NCI-H446 (cell line): ENCODE data around the gene HDAC9.

Source experiments
- DNase-seq, 2 experiments: peaks; one replicate each; lab custom pipeline; 2025; lab: John Stamatoyannopoulos, UW

HDAC9 gene

GRCh38 chr7:18494821-18495408 lies 634 bp upstream of the HDAC9 start:
- DNase-seq = peak in 1 of 2 experiments; percentile 34

- no peak for DNase-seq
Observed at GRCh38 chr7:18496341-18496700, 772 bp downstream of the HDAC9 start.

DNA sequence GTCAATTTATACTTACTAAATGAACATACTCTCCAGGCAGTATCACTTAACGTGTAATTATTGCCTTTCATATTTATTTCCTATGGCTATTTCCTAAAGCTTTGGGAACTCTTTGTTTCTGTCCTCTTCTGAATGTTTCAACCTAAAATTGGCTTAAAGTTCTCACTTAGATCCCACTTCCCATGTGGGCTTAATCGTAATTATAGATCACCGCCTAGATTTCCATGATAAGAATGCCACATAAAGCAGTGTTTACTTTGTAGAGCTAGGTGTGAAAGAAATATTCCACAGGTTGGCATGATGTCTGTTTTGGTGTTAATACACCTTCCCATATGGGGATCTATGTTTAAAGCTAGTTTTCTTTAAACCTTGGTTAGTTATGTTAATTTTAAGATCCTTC lies 1.5 kb downstream of the HDAC9 start:
- DNase-seq = no peak

GRCh38 chr7:18497800-18498199 lies 2.3 kb downstream of the HDAC9 start:
- no peak for DNase-seq

DNA sequence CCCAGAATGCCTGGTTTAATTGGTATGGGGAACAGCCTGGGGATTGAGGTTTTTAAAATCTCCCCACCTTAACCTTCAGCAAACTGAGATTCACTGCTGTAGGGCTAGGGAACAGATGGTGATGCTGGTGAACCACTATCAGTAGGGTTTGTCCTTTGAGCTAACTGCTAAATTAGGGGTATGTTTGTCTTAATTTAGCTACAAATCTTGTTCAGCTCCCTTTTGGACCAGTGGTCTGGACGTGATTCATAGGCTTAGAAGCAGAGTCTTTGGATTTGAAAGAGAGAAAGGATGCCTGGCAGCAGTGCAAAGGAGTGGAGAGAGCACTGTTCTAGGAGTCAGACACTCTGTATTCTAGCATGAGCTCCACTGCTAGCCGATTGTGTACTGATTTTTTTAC lies 2.8 kb downstream of the HDAC9 start:
- peak in 1 of 2 experiments; percentile 15 for DNase-seq

GRCh38 chr7:18499407-18500177 lies 4.0 kb downstream of the HDAC9 start:
- peak in 1 of 2 experiments; percentile 40 for DNase-seq

GRCh38 chr7:18503126-18503866 lies 7.7 kb downstream of the HDAC9 start:
- DNase-seq = no peak

- DNase-seq = peak in 1 of 2 experiments; percentile 69
Observed at GRCh38 chr7:18504965-18505364, 9.4 kb downstream of the HDAC9 start.

- no peak for DNase-seq
Observed at GRCh38 chr7:18505870-18506460, 10.4 kb downstream of the HDAC9 start.

DNA sequence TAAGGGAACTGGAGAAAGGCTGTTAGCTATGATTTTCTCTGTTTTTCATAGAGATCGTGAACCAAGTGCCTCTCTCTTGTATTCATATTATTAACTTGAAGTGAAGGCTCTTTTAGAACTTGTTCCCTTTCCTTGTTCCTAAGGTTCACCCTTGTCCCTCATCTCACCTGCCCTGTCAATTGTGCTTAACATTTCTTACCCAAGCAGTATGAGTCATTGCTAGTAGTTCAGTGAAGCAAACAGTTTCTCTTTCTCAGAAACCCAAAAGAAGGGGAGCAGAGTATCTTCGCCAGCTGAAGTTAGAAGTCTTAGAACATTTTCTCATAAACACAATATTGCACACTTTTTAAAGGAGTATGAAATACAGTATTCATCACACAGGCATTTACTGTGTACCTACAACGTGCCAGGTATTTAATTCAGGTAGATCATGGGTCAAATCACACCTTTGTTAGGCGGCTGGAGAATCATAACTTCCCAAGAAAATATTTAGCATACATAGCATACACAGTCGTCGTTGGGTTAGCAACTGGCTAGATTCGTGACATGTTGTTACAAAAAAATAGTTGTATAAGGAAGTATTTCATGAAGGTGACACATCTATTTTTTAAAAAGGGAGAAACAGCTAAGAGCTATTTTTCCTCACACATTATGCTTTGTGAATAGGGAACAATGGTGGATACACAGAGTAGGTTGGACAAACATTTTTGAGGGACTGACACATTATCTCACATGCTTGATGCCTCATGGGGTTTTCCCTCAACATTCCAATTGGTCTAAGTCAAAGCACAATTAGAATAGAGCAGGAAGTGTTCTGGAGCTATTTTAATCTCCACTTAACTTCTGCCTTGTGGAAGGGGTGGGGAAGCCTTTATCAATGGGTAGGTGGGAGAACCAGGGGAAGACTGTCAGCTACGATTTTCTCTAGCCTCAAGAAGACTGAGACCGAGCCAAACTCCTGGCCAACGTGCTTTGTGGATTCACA lies 13.2 kb downstream of the HDAC9 start:
- DNase-seq = no peak

- no peak for DNase-seq
Observed at GRCh38 chr7:18509481-18509880, 13.9 kb downstream of the HDAC9 start.

GRCh38 chr7:18511351-18512140 lies 16.0 kb downstream of the HDAC9 start:
- no peak for DNase-seq

GRCh38 chr7:18513343-18513742 lies 17.8 kb downstream of the HDAC9 start:
- no peak for DNase-seq

DNA sequence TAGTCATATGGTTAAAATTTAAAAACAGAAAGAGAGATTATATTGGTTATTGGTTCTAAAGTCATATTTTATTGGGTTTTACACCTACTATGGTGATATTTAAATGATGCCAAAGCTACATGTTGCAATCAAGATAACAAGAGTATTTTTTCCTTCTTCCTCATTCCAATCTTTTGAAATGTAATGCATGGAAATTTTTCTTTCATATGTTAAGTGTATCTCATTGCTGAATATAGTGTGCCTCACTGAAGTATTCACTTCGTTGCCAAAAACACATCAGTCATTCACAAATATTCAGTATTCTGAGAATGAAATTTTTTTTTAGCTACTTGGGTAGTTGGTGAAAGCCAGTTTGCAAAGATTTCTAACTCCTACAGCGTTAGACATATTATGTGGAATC lies 19.5 kb downstream of the HDAC9 start:
- no peak for DNase-seq

DNA sequence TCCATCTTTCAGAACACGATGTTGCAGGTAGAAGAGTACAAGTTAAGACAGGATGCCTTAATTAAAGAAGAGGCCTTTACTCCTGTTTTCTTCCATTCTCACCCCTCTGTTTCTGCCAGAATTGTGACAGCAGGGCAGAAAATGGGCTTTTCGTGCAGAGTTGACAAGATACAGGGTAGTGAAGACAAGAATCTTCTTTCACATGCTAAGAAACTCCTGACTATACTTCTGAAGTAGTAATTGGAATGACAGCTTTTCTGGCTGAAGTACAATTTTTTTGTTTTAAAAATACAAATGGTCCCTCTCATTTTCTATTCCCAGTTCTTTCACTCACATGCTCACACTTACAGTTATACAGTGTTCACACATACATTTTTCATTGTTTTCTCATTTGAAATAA lies 22.1 kb downstream of the HDAC9 start:
- no peak for DNase-seq

DNA sequence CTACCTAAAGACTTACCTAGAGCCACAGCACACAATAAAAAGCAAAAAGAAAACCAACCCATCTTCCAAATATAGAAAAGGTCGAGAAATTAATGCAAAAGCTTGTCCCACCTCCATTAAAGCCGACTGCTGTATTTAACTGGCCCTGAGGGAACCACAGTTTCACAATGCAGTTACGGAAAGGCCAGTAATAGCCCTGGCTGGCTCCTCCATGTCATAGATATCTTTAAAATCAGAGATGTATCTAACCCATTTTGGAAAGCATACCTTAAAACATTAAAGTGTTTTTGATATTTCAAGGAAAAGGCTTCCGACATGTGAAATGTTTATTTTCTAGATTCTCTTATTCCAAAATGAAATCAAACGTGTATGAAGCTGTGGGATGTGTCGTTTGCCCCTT lies 23.0 kb downstream of the HDAC9 start:
- no peak for DNase-seq

DNA sequence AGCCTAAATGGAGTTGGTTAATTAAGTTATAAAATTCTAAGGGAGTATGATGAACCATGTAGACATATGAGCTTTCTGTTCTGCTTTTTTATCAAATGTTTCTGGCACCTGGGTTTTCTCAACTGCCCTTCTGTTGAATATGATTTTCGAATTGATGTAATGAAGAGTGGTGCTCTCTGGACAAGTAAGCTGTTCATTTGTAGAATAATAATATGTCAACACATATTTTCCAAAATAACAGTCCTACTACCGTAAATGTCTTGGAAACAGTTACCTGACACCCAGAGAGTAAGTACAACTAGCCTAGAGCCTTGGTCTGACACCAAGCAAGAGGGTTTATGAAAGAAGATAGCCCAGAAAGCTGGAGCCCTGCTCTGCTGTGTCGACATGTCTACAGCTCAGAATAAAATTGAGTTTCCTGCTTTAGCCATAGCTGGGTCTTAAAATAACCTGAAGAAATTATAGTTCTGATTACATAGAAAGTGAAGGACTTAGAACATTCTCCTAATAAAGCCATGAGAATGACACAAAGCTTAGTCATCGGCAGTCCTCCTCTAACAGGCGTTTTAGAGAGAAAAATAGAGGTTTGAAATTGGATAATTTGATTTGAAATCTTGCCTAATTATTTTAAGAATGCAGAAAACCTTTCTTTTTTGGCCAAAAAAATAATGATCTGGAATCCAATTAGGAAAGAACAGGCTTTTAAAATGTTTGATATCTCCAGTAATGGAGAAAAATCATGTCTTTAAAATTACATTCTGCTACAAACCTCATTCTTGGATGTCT lies 25.1 kb downstream of the HDAC9 start:
- peak in 1 of 2 experiments; percentile 57 for DNase-seq

GRCh38 chr7:18521236-18521589 lies 25.7 kb downstream of the HDAC9 start:
- DNase-seq = peak in 1 of 2 experiments; percentile 30

DNA sequence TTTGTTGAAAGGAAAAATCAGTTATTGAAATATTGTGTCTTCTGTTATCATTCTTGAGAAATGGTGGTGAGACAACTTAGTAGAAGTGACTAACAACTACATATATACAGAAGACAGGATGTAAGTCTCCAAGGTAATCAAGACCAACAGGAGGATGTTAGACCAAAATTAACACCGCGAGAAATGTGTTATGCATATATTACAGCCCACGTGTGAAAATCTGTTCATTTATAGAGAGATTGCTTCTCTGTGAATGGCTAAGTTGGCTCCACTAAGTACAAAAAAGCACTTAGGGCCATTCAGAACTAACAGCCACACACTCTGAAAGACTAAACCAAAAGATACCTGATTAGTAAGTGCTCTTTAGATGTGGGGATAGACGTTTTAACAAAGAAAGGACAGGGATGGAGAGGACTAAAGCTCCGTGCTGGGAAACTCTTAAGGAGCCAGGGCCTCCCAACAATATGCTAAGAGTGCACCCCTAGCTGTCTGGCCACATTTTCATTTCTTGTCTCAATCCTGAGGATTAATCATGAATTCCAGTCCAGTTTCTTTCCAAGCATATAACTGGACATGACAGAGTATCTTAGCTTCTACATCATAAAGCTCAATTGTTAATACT lies 26.5 kb downstream of the HDAC9 start:
- DNase-seq = no peak
